Stimulated activated CD4-positive, alpha-beta T cell treated with anti-CD3 and anti-CD28 coated beads, Interleukin-1b, Interleukin-23, amount 100 ng/mL, for 24 hours (primary cell): ENCODE measurements around the gene EPAS1.

ENCODE experiments used
- DNase-seq, 4 experiments: peaks; one replicate each; pipeline ENCODE4 v3.0.0-alpha.2; 2020; ENCODE audit warnings: low read depth in 4 of 4, low spot score in 1 of 4

Gene EPAS1

DNA sequence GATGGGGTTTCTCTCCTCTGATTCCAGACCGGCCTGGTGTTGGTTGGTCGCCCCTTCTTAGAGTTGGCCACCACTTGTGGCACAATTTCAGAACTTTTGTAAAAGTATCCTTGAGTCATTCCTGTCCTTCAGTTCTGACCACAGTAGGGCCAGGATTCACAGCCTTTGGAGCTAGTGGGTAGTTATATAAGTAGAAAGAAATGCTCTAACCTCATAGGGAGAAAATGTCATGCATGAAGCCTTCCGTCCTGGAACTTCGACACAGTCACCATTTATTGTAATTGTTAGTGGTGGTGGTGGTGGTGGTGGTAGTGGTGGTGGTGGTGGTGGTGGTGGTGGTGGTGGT, 65.4 kb downstream of the EPAS1 start:
- DNase-seq: no peak

DNA sequence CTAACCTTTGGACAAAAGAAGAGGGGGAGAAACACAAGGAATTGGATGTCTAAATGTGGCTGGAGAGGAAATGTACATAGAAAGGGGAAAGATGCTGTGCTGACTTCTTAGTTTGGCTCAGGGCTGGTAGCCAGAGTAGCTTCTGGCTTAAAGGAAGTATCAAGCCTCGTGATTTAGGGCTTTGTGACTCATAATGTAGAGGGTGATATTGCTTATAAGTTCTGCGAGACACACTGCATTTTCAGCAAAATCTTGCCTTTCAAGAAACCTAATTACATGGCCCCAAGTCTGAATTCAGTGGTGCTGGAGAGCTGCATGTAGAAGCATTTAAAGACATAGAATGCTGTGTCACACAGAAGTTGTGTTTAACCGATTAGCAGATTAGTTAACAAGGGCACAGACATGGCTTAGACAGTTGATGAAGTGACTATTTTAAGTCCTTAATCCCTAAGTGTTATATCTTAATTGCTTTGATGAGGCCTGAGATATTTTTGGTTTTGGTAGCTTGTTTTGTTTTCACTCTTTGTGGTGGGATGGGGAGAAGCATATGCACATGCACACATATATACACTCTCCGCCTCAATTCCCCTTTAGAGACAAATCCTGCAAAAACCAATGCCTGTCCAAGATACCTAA, 66.4 kb downstream of the EPAS1 start:
- DNase-seq: no peak

DNA sequence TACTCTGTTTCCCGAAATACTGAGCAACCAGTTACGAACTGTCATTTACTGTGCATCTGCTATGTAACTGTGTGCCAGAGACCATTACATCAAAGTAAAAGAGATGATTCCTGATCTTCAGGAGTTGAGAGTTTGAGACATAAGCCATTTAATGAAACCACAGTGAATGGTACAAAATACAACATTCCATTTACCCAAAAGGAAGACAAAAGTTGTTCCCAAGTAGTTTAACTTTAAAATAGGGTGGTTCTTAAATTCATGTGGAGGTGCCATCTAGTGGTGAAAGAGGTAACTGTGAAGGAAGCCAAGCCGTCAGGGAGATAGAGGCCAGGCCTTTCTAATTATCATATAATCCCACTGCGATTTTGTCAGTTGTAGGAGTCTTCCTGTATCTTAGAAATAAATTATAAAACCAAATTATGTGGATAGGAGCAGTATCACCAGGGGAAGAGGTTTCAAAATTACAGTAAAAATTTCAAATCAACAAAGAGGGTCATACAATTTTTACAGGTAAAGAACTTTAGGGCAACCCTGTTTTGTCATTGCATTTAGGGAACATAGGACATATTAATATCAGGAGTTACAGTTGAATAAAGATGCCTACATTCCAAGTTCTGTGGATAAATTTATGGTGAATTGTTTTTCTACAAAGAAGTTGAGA, 67.7 kb downstream of the EPAS1 start:
- DNase-seq: no peak

DNA sequence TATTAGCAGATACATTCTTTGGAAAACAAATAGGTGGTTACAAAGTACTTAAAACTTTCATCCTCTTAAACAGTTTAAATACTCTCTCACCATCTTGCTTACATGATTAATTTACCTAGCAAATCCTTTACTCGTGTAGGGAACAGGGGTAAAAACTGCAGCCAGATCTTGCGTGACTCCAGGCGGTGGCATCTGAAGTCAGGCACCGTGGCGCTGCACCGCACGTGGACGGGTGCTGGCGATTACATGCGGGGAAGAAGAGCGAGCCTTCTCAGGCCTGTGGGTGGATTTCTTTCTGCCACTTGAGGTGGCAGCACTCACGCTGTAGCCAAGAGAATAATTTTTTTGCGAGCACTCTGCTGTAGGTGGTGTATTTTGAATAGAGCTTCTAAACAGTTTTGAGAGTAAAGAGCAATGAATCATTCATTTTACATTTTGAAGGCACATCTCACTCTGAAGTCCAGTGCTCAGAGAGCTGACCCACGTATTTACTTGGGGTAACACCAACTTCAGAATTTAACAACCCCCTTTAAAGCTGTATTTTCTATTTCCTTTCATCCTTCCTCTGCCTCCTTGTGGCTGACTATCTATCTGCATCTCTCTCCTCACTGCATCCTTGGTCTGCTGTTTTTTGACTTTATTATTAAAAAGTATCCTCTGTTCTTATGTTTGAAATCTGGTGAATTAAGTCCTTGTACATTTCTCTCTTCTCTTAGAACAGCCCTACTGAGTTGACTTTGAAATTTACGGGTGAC, 68.9 kb downstream of the EPAS1 start:
- DNase-seq: no peak

DNA sequence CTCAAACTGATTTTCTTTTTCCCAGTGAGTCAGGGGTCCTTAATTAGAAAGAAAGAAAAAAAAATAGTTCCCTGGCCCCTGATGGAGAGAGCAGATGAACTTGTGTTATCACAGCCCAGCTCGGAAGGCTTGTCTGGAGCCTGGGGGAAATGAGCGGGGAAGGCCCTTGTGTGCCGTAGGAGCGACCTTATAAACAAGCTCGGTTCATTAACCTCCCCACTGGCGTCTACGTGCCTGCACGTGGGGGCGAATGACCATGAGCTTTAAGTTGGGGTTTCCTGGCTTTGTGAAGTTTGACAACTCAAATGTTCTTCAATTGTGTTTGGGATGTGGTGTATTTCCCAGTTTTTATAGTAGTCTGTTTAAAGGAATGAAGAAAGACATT, 69.5 kb downstream of the EPAS1 start:
- no peak for DNase-seq

DNA sequence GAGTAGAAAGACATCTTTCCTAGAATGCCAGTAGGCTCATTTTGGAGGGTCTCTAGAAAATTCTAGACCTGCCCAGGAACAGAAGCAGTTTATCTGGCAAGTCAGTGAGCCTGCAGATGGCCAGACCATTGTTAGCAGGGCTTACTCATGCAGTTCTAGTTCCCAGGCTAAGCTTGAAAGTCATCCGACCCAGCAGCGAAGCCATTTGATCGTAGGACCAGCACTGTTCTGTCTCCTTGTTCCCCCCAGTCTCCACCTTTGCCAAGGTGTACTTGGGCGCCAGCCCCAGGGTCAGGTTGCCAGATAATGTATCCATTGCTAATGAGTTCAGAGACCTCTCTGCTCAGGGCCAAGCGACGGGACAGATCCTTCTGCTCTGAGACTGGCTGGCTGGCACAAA, 70.1 kb downstream of the EPAS1 start:
- DNase-seq: no peak

DNA sequence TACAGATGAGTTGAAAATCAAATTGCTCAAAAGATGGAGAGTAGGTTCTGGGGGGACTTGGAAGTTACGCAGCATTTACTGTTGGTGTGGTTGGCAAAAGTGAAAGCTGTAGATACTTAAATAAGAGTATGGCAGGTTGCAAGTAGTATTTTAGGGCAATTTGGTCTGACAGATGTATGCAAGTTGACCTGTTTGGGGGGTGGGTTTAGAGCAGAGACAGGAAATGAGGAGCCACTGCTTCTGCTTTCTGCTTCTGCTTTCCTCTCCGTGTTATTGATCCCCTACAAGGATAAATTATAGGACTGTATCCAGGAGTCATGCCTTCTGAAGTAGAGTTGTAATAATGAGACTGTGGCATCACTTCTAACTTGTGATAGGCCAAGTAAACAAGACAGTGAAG, 71.2 kb downstream of the EPAS1 start:
- no peak for DNase-seq

DNA sequence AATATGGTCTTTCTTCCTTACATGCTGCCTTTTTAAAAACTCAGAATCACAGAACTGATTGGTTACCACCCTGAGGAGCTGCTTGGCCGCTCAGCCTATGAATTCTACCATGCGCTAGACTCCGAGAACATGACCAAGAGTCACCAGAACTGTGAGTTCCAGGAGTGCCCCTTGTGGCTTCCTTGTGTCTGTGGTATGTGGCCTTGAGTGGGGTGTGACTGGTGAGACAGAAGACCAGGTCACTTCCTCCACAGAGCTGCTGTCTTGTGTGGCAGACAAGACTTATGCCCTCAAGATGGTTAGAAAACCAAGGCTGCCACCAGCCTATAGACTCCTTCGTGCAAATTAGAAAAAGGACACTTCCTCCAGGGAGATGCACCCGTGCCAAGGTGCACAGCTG, 72.6 kb downstream of the EPAS1 start:
- DNase-seq: no peak

DNA sequence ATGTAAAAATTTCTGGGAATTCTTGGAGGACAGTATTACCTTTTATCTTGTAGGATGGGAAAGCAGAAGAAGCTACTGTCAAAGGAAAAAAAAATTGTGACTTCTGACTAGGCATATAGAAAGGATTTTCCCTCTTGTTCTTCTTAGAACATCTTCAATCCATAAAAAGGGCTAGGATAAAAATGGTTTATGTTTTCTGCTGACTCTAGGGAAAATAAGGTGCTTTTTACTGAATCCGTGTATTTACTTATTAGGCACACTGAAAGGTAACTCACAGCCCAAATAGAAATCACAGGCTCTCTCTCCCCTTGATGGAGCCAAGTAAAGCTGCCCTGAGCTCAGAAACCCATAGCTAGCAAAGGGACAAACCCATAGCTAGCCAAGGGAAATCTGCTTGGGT, 74.6 kb downstream of the EPAS1 start:
- DNase-seq: no peak

DNA sequence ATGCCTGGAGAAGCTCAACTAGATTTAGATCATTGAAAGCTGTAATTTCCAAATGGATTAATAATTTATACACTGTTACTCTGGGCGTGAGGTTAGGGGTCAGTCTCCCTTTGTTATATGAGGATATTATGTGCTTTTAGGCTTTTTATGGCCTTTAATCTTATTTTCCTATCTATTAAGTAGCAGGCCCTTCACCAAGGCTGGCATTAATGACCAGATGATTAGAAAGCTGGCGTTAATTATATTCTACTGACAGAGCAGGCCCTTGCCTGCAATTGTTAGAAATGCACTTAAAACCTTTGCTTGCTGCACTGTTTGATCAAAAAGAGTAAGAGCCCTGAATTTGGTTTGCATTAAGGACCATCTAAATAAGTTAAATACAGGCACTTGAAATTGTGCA, 75.3 kb downstream of the EPAS1 start:
- DNase-seq: no peak

DNA sequence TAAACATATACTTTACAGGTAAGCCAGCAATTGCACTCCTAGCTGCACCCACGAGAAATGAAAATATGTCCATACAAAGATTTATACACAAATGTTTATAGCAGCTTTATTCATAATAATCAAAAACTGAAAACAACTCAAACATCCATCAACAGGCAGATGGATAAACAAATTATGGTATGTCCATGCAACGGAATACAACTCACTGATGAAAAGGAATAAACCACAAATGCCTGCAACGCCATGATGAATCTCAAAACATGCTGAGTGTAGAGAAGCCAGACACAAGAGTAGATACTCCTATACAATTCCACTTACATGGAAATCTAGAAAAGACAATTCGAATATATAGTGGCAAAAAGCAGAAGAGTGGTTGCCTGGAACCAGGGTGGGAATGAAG, 76.0 kb downstream of the EPAS1 start:
- DNase-seq: no peak

DNA sequence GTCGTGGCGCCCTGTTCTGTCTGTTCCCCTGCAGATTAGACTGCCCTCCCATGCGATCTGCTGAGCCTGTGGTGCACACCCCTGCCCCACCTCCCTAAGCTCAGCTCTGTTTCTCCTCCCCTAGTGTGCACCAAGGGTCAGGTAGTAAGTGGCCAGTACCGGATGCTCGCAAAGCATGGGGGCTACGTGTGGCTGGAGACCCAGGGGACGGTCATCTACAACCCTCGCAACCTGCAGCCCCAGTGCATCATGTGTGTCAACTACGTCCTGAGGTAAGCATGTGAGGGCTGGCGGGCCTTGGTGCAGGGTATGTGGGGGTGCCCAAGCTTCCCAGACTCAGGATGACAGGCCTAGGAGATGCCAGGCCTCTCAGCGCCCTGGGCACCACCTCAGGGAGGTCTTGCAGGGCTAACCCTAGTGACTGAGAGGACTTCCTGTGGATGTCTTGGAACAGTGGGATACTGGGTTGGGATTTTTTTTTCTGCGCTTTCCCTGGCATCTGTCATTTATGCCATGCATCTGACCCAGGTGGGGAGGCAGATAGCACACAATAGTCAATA, 78.4 kb downstream of the EPAS1 start:
- DNase-seq: no peak

DNA sequence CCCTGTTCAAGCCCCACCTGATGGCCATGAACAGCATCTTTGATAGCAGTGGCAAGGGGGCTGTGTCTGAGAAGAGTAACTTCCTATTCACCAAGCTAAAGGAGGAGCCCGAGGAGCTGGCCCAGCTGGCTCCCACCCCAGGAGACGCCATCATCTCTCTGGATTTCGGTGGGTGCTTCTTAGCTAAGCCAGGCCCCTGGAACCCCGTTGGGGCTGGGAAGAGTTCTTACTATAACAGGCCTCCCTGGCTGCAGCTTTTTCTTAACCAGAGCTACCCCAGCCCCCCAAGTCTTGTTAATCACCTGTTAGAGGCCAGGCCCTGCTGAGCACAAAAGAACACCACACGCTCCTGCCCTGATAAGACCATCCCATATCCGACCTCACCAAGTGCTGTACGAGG, 79.4 kb downstream of the EPAS1 start:
- no peak for DNase-seq

DNA sequence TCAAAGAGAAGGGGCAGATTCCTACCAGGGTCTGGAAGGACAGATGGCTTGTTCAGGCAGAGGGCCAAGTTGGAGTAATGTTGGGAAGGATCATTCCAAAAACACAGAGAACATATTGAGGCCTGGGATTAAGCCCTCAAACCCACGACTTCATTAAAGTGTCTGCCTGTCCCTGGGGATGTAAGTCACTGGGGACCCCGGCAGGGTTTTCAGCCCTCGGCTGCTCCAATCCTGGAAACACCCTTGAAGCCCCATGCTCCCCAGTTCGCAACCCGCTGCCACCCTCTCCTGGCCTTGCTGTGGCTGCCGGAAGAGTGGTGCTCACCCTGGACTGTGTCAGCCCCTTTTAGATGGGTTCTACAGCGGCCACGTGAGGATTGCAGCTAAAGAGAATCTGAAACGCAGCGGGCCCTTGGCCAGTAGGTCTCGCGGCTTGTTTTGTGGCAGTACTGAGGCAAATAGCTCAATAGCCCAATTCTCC, 79.9 kb downstream of the EPAS1 start:
- DNase-seq: no peak

DNA sequence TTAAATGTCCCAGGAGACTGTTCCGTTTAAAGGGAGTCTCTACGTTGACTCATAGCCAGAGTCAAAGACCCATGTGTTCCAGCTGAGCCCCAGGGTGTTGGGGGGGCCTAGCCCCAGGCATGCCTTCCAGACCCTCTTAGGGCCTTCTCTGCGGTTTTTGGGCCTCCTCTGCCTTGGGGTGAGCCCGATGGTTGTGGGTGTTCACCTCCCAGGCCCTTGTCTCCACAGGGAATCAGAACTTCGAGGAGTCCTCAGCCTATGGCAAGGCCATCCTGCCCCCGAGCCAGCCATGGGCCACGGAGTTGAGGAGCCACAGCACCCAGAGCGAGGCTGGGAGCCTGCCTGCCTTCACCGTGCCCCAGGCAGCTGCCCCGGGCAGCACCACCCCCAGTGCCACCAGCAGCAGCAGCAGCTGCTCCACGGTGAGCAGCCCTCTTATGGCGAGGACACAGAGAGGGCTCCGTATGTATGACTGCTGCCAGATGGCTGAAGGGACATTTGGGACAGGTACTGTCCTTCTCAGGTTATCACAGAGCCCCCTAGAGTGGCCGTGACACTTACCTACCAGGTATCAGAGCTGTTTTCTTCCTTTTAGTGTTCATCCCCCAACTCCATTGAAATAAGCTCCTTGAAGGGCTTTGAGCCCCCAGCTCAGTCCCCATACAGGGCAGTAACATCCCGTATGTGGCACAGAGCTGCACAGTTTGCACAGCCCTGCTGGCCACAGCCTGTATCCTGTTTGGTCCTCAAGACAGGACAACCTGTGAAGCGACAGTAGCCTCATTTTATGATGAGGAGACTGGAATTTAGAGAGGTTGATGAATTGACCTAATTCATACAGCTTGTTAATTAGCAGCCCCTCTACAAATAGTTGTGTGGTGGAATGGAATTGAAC, 80.7 kb downstream of the EPAS1 start:
- DNase-seq: no peak

DNA sequence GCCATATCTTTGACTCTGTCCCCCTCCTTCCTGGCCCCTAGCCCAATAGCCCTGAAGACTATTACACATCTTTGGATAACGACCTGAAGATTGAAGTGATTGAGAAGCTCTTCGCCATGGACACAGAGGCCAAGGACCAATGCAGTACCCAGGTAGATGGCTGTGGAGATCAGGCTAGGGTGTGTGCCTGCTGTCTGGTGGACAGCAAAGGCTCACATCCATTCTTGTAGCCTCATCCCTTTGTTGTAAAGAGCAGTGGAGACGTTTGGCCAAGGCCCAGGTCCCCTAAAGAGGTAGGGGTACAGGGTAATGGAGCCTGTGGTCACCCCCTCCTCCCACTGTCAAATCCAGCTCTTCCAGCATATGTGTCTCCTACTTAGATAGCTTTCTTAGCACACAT, 81.4 kb downstream of the EPAS1 start:
- no peak for DNase-seq

DNA sequence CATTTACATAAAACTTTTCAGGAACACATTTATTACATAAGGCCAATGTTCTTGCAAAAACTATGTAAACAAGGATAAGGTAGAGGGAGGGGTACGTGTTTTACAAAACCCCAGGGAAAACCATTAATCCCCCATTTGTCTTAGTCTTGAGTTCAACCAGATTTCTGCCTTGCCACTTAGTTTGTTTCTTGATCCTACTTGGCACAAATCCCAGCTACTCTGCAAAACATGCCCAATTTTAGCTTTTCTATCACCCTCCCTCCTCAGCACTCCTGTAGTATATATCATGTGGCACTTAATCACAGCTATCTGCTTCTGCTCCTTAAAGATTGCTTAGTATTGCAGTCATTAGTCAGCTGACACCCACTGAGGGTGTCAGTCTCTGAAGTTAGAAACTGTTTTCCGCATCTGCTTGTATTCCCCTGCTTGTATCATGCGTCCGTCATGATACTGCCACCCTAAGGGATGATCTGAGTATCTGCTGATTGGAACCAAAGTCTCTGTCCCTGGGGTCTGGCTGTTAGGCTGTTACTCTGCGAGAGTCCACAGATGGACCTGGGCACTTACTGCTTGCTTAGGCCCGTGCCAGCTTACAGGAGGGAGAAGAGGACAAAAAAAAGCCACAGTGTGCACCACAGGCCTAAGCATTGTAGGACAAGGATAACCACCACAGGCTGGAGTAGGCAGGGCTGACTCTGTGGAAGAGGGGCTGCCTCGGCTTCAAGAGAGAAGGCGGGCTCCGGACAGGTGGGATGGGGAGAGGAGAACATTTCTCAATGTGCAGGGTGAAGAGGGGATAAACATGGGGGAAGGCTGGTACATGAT, 82.2 kb downstream of the EPAS1 start:
- DNase-seq: no peak

DNA sequence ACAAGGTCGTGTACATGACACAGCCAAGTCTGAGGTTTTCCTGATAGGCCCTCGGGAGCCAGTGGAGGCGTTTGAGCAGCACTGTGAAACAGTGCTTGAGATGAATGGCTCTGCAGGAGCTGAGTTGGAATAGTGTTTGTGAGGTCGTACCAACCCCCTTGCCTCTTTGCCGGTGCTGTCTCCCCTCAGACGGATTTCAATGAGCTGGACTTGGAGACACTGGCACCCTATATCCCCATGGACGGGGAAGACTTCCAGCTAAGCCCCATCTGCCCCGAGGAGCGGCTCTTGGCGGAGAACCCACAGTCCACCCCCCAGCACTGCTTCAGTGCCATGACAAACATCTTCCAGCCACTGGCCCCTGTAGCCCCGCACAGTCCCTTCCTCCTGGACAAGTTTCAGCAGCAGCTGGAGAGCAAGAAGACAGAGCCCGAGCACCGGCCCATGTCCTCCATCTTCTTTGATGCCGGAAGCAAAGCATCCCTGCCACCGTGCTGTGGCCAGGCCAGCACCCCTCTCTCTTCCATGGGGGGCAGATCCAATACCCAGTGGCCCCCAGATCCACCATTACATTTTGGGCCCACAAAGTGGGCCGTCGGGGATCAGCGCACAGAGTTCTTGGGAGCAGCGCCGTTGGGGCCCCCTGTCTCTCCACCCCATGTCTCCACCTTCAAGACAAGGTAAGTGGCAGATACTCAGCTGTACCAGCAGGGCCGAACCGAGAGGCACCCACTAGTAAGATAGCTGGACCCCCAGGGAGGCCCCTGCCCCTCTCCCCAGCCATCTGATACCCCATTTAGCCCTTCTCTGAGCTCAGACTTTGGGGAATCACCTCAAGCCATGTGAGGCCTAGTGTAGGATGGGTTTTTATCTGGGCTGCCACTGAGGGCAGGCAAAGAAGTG, 83.1 kb downstream of the EPAS1 start:
- DNase-seq: no peak

DNA sequence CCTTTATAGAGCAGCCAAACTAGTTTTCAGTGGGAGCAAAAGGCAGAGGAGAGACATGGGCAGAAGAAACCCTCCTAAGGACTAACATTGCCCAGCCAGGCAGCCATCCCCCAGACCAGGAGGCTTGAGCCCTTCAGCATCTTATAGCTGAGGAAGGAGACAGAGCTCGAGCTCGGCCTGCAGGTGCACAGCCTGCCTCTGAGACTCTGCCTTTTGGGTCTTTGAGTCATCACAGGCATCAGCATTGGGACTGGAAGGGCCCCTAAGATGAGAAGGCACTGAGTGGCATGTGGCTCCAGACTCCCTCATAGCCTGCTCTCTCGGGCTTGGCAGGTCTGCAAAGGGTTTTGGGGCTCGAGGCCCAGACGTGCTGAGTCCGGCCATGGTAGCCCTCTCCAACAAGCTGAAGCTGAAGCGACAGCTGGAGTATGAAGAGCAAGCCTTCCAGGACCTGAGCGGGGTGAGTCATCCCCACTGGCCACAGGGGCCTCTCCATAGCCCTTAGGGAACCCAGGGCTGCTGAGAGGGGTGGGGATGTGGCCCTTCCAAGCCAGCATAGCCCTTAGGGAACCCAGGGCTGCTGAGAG, 84.1 kb downstream of the EPAS1 start:
- no peak for DNase-seq
